ENCODE measurements around the gene FIGN.

DNA sequence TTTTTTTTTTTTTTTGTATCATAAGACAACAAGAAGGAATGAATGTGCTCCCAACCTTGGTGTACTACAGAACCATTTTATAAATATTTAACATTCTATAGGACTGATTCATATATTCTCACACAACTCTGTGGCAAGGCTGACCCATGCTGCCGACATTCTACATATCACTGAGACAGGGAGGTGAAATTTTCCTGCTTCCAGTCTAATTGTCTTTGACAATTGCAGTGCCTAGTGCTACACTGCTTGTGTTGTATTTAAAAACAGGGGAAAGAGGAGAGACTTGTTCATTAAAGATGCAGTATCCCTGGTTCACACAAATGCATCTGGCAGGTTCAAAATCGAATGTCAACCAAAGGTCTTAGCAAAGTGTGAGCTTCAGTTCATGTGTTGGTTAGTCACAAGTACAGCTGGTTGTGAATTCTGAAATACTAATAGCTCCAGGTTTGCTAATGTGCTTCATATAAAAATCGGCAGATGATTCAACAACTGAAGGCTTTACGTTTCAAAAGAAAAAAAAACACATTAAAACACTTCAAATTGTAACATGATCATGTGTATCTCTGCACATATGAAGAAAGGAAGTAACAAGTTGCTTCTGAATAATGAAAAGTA is 130.8 kb downstream of the FIGN start:
- TF ChIP-seq ZNF740 (CRISPR knock-in tag; IDR thresholded peaks at IDR 0.05) (no peak), ZNF740 (tag; IDR thresholded peaks at IDR 0.05) (no peak), ASH1L (IDR thresholded peaks at IDR 0.05; ENCODE audit: borderline replicate concordance, low read depth, partially characterized antibody) (no peak), CTCF (IDR thresholded peaks at IDR 0.05 in 2 of 3, conservative IDR thresholded peaks at IDR 0.05 in 1 of 3; ENCODE audit: insufficient read depth in 2 of 3, low read depth in 1 of 3, low read length in 3 of 3) (no peak), SMARCA4 (IDR thresholded peaks at IDR 0.05) (no peak), ZNF644 (tag; IDR thresholded peaks at IDR 0.05; ENCODE audit: low read depth) (no peak), BCOR (IDR thresholded peaks at IDR 0.05) (no peak), EP300 (IDR thresholded peaks at IDR 0.05; ENCODE audit: low read length) (no peak), YY1 (IDR thresholded peaks at IDR 0.05; ENCODE audit: borderline replicate concordance in 1 of 3, control insufficient read depth in 1 of 3, extremely low read depth in 1 of 3, insufficient read depth in 3 of 3, insufficient read length in 1 of 3, insufficient replicate concordance in 2 of 3, low read depth in 1 of 3, low read length in 2 of 3) (no peak), ZNF232 (CRISPR knock-in tag; IDR thresholded peaks at IDR 0.05) (no peak)

Measured in K562 (cell line).